Gastrocnemius medialis (tissue), 4 donors: ENCODE results near the gene RAB15.

Experiments used
- CTCF ChIP-seq, 5 experiments: fragments of 450-650 bp in 3 of 5; fragments of 200-600 bp in 2 of 5; sonication (generic) in 2 of 5; IDR thresholded peaks in 4 of 5; conservative IDR thresholded peaks in 1 of 5; 1 replicate in 4 of 5; 2 replicates in 1 of 5; pipeline ENCODE4 v1.5.1; 2016 to 2019; ENCODE audit warnings: antibody characterized with exemption in 5 of 5, mild to moderate bottlenecking in 3 of 5, moderate library complexity in 3 of 5
- POLR2A ChIP-seq, 2 donors: fragments of 450-650 bp; IDR thresholded peaks; one replicate each; pipeline ENCODE4 v1.6.1; 2017; ENCODE audit warnings: antibody characterized with exemption in 2 of 2, mild to moderate bottlenecking in 2 of 2, moderate library complexity in 2 of 2

GRCh38 chr14:65007202-65007601, 35.1 kb upstream of the RAB15 start:
- TF ChIP-seq CTCF (IDR thresholded peaks at IDR 0.05 in 4 of 5, conservative IDR thresholded peaks at IDR 0.05 in 1 of 5) (no peak), POLR2A (IDR thresholded peaks at IDR 0.05) (no peak)
